ENCODE results near the gene FOXG1. TPM values are rescaled to one million over a fixed set of nuclear protein-coding genes. Genes with fewer than 3 reads are reported as not detected.

The FOXG1 gene
- total and polyA plus RNA-seq, 9 donors, result under 0.01 to 0.83 (median 0.09) TPM; not detected in 4

GRCh38 chr14:28776482-28777266 is 10.1 kb downstream of the FOXG1 start:
- H3K27me3 ChIP-seq (ENCODE audit: control insufficient read depth, insufficient read depth, low read length), result peaks cover 48% of the 10 kb centered on the region
- no CpG with 5 or more reads among the region's 3 CpGs for WGBS (ENCODE audit: insufficient coverage)
- no peaks in the 10 kb centered on the region for H3K36me3 ChIP-seq (ENCODE audit: control insufficient read depth, insufficient read depth, low read length)
- H3K9me3 ChIP-seq (replicated peaks; ENCODE audit: control insufficient read depth, low read depth, low read length), result no peaks in the 10 kb centered on the region
- peaks cover 5% of the 10 kb centered on the region for H3K4me1 ChIP-seq (ENCODE audit: control insufficient read depth, insufficient read depth, low read length)
- no peak for DNase-seq
- no peak overlapping the region for H3K4me3 ChIP-seq (ENCODE audit: low read length)
- H3K27ac ChIP-seq (ENCODE audit: low read length), result no peak overlapping the region

- Histone ChIP-seq H3K9me3 (replicated peaks; ENCODE audit: control insufficient read depth, low read depth, low read length) (no peaks in the 10 kb centered on the region), H3K4me3 (ENCODE audit: low read length) (no peak overlapping the region), H3K4me1 (ENCODE audit: control insufficient read depth, insufficient read depth, low read length) (peaks cover 5% of the 10 kb centered on the region), H3K27ac (ENCODE audit: low read length) (no peak overlapping the region), H3K36me3 (ENCODE audit: control insufficient read depth, insufficient read depth, low read length) (no peaks in the 10 kb centered on the region), H3K27me3 (ENCODE audit: control insufficient read depth, insufficient read depth, low read length) (peaks cover 46% of the 10 kb centered on the region)
- no CpG with 5 or more reads among the region's 17 CpGs for WGBS (ENCODE audit: insufficient coverage)
- DNase-seq, result no peak
Observed at GRCh38 chr14:28777471-28778137, 11.0 kb downstream of the FOXG1 start.

- no peaks in the 10 kb centered on the region for H3K36me3 ChIP-seq (ENCODE audit: control insufficient read depth, insufficient read depth, low read length)
- peaks cover 5% of the 10 kb centered on the region for H3K4me1 ChIP-seq (ENCODE audit: control insufficient read depth, insufficient read depth, low read length)
- no peaks in the 10 kb centered on the region for H3K9me3 ChIP-seq (replicated peaks; ENCODE audit: control insufficient read depth, low read depth, low read length)
- no peak overlapping the region for H3K4me3 ChIP-seq (ENCODE audit: low read length)
- no peak overlapping the region for H3K27ac ChIP-seq (ENCODE audit: low read length)
- no peak for DNase-seq
- 2% methylated on average over 13 of the region's 28 CpGs for WGBS (ENCODE audit: insufficient coverage)
- peaks cover 38% of the 10 kb centered on the region for H3K27me3 ChIP-seq (ENCODE audit: control insufficient read depth, insufficient read depth, low read length)
Observed at GRCh38 chr14:28778138-28779117, 11.8 kb downstream of the FOXG1 start.

- Histone ChIP-seq H3K4me1 (ENCODE audit: control insufficient read depth, insufficient read depth, low read length) (peaks cover 2% of the 10 kb centered on the region), H3K9me3 (replicated peaks; ENCODE audit: control insufficient read depth, low read depth, low read length) (no peaks in the 10 kb centered on the region), H3K4me3 (ENCODE audit: low read length) (no peak overlapping the region), H3K27ac (ENCODE audit: low read length) (no peak overlapping the region), H3K27me3 (ENCODE audit: control insufficient read depth, insufficient read depth, low read length) (peaks cover 36% of the 10 kb centered on the region), H3K36me3 (ENCODE audit: control insufficient read depth, insufficient read depth, low read length) (no peaks in the 10 kb centered on the region)
- DNase-seq, result no peak
Observed at GRCh38 chr14:28779456-28779855, 12.9 kb downstream of the FOXG1 start.

- Histone ChIP-seq H3K27ac (ENCODE audit: low read length) (no peak overlapping the region), H3K4me3 (ENCODE audit: low read length) (no peak overlapping the region), H3K36me3 (ENCODE audit: control insufficient read depth, insufficient read depth, low read length) (no peaks in the 10 kb centered on the region), H3K27me3 (ENCODE audit: control insufficient read depth, insufficient read depth, low read length) (peaks cover 42% of the 10 kb centered on the region), H3K9me3 (replicated peaks; ENCODE audit: control insufficient read depth, low read depth, low read length) (no peaks in the 10 kb centered on the region), H3K4me1 (ENCODE audit: control insufficient read depth, insufficient read depth, low read length) (peaks cover 7% of the 10 kb centered on the region)
- no peak for DNase-seq
- WGBS (ENCODE audit: insufficient coverage), result 13% methylated on average over 3 of the region's 6 CpGs
Observed at GRCh38 chr14:28780843-28781820, 14.5 kb downstream of the FOXG1 start.

- WGBS (ENCODE audit: insufficient coverage), result no CpG with 5 or more reads among the region's 2 CpGs
- no peak for DNase-seq
- Histone ChIP-seq H3K4me1 (ENCODE audit: control insufficient read depth, insufficient read depth, low read length) (peaks cover 7% of the 10 kb centered on the region), H3K36me3 (ENCODE audit: control insufficient read depth, insufficient read depth, low read length) (no peaks in the 10 kb centered on the region), H3K27me3 (ENCODE audit: control insufficient read depth, insufficient read depth, low read length) (peaks cover 50% of the 10 kb centered on the region), H3K27ac (ENCODE audit: low read length) (no peak overlapping the region), H3K9me3 (replicated peaks; ENCODE audit: control insufficient read depth, low read depth, low read length) (no peaks in the 10 kb centered on the region), H3K4me3 (ENCODE audit: low read length) (no peak overlapping the region)
Observed at GRCh38 chr14:28782301-28782700, 15.7 kb downstream of the FOXG1 start.

GRCh38 chr14:28783664-28784063 is 17.1 kb downstream of the FOXG1 start:
- no peaks in the 10 kb centered on the region for H3K36me3 ChIP-seq (ENCODE audit: control insufficient read depth, insufficient read depth, low read length)
- peaks cover 40% of the 10 kb centered on the region for H3K27me3 ChIP-seq (ENCODE audit: control insufficient read depth, insufficient read depth, low read length)
- H3K4me1 ChIP-seq (ENCODE audit: control insufficient read depth, insufficient read depth, low read length), result peaks cover 7% of the 10 kb centered on the region
- no peak overlapping the region for H3K4me3 ChIP-seq (ENCODE audit: low read length)
- DNase-seq, result no peak
- WGBS (ENCODE audit: insufficient coverage), result 0% methylated on average over 1 of the region's 4 CpGs
- H3K27ac ChIP-seq (ENCODE audit: low read length), result no peak overlapping the region
- no peaks in the 10 kb centered on the region for H3K9me3 ChIP-seq (replicated peaks; ENCODE audit: control insufficient read depth, low read depth, low read length)

GRCh38 chr14:28784096-28785048 is 17.8 kb downstream of the FOXG1 start:
- Histone ChIP-seq H3K4me3 (ENCODE audit: low read length) (no peak overlapping the region), H3K9me3 (replicated peaks; ENCODE audit: control insufficient read depth, low read depth, low read length) (no peaks in the 10 kb centered on the region), H3K27ac (ENCODE audit: low read length) (no peak overlapping the region), H3K27me3 (ENCODE audit: control insufficient read depth, insufficient read depth, low read length) (peaks cover 40% of the 10 kb centered on the region), H3K36me3 (ENCODE audit: control insufficient read depth, insufficient read depth, low read length) (no peaks in the 10 kb centered on the region), H3K4me1 (ENCODE audit: control insufficient read depth, insufficient read depth, low read length) (peaks cover 7% of the 10 kb centered on the region)
- 3% methylated on average over 6 of the region's 16 CpGs for WGBS (ENCODE audit: insufficient coverage)
- no peak for DNase-seq

All from muscle of leg (tissue), 11 donors.